K562 treated with DMSO at 1 percent for 48 hours (cell line): Measurements from ENCODE around the gene TLE1. TPM values are rescaled to one million over a fixed set of nuclear protein-coding genes. Genes with fewer than 3 reads are reported as not detected.

ENCODE experiments used
- total RNA-seq: library from RNA; unstranded; fragments of 300-600 nt; gene quantifications from 2 replicates; pipeline ENCODE4 v1.2.3, GENCODE V29; 2022; ENCODE audit warnings: low replicate concordance; ENCODE audit errors: extremely low read depth

The TLE1 gene
- total RNA-seq, result not detected in 2 replicates

GRCh38 chr9:81689343-81690175 is at the start of gene TLE1:
Gene TLE1, minus strand, starts transcription at chr9:81689547. Its CDS starts 1,307 bp downstream, at chr9:81688240.

Other genes with a start within 250 kb of the TLE1 start
- not detected in 2 replicates for gene SPATA31D4, start 238.9 kb upstream of the TLE1 start, total RNA-seq